Suppressor macrophage treated with lipopolysaccharide for 4 hours (primary cell): ENCODE measurements around the gene TRIM6.
"Not testable (repeated sequence)": the region's sequence is repeated elsewhere in the genome, so short reads cannot be mapped to it uniquely, and the experiment has no call there.

Experiments
- DNase-seq: peaks from one replicate; pipeline ENCODE4 v3.0.0-alpha.2; 2020

TRIM6 gene, protein sequence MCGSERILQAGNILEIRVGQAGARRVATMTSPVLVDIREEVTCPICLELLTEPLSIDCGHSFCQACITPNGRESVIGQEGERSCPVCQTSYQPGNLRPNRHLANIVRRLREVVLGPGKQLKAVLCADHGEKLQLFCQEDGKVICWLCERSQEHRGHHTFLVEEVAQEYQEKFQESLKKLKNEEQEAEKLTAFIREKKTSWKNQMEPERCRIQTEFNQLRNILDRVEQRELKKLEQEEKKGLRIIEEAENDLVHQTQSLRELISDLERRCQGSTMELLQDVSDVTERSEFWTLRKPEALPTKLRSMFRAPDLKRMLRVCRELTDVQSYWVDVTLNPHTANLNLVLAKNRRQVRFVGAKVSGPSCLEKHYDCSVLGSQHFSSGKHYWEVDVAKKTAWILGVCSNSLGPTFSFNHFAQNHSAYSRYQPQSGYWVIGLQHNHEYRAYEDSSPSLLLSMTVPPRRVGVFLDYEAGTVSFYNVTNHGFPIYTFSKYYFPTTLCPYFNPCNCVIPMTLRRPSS

DNA sequence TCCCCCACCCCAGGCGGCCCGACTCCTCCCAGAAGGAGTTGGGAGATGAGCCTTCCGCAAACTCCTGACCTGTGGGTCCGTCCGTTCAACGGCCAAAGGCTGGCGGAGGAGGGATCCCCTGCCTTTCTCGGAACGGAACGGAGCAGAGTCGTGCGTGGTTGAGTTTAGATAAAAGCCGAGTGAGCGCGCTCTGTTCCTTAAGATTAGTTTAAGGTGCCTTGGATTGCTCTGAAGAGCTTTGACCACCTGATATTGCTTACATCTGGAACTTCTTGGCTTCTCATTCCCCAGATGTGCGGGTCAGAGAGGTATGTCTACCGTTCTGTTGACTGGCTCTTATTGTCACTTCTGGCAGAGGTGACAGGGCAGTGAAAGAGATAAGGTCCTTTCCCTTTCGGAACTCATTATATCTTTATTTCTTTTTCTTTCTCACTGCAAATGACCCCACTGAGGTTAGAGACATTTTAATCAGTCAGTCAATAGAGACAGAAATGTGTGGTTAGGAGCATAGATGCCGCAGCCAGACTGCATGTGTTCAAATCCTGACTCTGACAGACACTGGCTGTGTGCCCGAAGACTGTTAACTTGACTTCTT, at the start of gene TRIM6:
TRIM6 (plus strand) TSS at position 31 of the 595 bp plus-strand sequence; CDS start at position 292, 261 bp downstream.
- peak; percentile 65 for DNase-seq

- DNase-seq: no peak
Measured at GRCh38 chr11:5547982-5548381, 48.5 kb upstream of the TRIM6 start.

DNA sequence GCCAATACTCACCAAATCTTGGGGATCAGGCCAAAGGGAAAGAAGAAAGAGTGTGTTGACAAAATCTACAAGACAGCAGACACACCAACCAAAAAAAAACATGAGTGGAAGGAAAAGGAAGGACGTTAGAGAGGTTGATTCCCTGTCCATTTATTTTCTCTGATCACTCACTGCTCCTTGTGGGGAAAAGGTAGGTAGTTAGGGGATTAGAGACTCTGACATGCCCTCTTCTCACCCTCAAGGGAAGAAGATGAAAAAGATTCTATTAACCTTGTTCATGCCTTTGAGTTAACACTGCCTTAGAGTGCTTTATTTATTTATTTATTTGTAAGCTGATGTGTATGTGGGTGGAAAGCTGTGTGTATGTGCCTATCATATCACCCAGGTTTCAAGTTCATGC, 48.0 kb upstream of the TRIM6 start, which contains the start of gene OR52H1:
OR52H1 (minus strand) TSS at position 101 of the 400 bp plus-strand sequence. CDS start 3,035 bp downstream, outside the sequence.
- DNase-seq: no peak

DNA sequence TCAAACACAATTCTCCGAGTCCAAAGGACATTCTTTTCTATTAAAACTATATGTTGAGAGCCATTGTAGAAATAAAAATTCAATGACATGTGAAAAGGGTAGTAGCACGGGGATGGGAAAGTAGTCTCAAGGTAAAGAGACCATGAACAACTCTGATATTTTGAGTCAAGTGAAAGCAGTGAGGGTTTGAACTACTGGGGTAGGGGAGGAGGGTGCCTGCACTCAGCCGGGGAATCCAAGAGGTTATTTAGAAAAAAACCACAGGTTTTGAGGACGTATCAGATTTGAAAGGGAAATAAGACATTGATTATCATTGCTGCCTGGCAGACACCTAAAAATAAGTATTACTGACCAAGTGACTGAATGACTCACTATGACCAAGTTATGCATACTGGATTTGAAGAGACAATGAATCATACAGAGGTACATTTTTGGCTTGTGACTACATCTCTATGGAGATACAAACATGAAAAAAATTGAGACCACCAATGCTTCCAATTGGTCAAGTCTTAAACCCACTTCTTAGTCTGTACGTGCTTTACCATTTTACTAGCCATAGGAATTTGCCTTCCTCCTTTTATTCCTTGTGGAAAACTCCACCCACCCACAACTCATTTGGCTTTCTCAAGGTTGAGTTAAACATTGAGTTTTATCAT, 45.9 kb upstream of the TRIM6 start:
- DNase-seq: no peak

DNA sequence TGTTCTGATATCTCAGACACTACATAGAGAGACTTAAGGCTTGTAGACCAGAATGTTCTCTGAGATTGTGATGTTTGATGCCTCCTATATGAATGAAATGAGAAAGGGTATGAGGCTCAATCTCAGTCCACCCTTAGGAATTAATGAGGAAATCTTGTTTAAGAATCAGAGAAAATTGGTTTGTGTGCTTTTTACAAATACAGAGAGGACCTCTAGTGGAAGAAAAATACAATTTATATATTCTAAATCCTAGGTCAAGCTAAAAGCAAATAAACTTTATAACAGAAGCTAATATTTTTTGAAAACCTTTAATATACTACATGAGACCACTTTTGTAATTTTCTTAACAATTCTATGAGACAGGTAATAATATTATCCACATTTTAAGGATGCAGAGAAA, 43.1 kb upstream of the TRIM6 start:
- DNase-seq: no peak

DNA sequence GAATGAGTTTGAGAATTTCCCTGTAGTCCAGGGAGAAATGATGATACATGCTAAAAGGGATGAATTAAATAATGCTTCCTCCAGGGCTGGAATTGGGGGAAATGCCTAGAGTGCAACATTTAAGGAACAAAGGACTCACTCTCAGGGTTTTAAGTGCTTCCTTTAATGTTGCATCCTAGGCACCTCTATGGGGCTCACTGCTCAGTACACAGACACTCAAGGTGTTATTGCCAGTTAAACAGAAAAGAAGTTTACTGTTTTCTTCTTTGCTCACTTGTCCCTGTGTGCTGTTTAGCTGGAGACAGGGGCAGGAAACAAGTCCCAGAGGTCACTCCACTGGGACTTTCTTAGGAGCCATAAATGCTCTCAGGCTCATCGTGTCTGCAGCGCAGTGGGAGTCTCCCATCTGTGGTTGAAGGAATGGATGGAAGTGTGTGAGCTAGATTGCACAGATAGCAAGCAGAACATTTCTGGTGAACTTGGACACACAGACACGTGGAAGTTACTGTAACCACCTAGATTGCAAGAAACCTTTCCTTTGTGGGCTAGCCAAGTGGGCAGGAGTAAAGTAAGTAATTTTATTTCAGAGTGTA, 39.7 kb upstream of the TRIM6 start:
- DNase-seq: no peak

DNA sequence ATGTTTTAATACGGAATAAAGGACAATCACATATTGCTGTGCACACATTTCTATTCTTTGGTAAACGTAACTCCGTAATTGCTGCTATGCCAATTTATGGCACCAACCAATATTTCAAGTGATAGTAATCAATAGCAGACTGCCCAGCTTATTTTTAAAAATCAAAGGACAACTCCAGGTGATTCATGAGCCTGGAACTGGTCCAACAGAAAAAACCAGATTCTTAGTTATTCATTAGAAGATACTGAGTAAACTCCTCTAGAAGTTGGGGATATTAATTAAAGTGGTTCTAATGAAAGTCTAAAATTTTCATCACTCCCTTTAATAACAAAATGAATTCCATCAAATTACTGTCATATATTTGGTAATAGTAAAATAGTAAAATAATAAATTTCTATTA, 38.7 kb upstream of the TRIM6 start:
- DNase-seq: no peak

DNA sequence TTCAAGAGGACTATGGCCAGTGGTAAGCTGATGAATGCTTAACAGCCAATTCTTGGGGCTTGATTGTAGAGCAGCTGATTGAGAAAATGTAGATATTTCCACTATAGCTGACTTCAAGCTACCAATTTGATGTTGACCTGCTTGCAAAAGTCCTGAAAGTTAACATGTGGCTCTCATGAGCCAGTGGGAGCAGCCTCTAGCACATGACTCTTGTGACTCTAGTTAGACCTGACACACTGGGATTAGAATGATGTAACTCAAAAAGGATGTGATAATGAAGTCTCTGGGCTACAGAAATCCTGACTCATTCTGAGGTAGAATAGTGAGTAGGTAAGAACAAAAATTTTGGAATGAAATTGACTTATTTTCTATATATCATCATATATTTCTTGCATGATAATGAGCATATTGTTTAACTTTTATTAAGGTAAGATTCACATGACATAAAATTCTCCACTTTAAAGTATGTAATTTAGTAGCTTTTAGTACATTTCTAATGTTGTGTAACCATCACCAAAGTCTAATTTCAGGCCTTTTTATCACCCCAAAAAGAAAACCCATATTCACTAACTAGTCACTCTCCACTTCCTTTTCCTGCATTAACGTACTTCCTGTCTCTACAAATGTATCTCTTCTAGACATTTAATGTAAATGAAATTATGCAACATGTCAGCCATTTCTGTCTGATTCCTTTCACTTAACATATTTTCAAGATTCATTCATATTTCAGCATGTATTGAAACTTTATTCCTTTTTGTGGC, 32.0 kb upstream of the TRIM6 start:
- no peak for DNase-seq

GRCh38 chr11:5574654-5575053, 21.8 kb upstream of the TRIM6 start:
- DNase-seq: no peak

DNA sequence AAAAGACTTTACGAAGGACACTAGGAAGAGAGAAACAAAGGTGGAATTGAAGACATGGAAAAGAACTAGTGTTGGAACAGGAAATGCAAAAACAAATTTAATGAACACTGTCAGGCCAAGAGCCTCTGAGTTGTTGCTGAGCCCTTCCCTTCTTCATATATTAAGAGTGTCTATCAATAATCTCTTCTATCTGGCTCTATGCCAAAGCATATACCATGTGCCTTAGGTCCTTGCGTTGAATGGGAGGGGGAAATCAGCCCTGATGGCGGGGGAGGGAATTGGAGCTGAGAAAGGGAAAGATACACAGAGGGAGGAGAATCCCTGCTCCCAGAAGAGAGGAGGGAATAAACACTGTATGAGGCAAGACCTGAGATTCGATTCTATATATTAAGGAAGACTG, 21.3 kb upstream of the TRIM6 start:
- no peak for DNase-seq

DNA sequence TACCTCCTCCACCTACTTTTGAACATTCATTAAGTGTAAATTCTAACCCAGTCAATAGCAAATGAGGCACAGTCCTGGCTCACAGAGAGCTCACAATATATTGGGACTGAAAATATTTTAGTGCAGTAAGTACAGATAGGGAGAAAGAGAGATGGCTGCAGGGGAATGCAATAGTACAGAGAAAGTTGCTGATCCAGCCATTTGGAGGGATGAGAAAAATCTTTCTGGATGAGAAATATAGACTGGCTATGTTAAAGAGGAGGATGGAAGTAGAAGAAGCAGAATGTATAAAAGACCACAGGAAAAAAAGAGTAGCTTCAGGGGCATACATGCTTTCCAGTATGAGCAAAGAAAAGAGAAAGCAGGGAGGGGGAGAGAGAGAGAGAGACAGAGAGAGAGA, 19.3 kb upstream of the TRIM6 start:
- no peak for DNase-seq

DNA sequence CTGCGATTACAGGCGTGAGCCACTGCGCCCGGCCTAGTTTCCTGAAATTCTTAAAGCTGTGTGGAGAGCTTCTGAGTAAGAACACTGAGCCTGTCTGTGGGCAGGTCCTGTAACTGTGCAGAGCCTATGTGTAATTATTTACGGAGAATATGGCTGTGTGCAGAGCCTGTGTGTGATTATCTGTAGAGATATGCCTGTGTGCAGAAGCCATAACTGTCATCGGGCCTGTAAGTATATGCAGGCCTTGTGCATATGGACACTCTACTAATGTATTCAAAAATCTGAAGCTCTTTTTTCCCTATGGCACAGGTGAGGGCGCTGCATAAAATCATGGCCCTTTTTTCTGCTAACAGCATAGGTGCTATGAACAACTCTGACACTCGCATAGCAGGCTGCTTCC, 15.9 kb upstream of the TRIM6 start, which contains the start of gene OR52B6:
OR52B6 (plus strand) TSS at position 301 of the 400 bp plus-strand sequence; CDS start at position 301, 0 bp downstream.
- no peak for DNase-seq

DNA sequence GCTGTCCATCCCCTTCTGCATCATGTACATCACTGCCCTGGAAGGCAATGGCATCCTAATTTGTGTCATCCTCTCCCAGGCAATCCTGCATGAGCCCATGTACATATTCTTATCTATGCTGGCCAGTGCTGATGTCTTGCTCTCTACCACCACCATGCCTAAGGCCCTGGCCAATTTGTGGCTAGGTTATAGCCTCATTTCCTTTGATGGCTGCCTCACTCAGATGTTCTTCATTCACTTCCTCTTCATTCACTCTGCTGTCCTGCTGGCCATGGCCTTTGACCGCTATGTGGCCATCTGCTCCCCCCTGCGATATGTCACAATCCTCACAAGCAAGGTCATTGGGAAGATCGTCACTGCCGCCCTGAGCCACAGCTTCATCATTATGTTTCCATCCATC, 15.4 kb upstream of the TRIM6 start:
- no peak for DNase-seq

GRCh38 chr11:5584458-5584857, 12.0 kb upstream of the TRIM6 start:
- not testable (repeated sequence) for DNase-seq

DNA sequence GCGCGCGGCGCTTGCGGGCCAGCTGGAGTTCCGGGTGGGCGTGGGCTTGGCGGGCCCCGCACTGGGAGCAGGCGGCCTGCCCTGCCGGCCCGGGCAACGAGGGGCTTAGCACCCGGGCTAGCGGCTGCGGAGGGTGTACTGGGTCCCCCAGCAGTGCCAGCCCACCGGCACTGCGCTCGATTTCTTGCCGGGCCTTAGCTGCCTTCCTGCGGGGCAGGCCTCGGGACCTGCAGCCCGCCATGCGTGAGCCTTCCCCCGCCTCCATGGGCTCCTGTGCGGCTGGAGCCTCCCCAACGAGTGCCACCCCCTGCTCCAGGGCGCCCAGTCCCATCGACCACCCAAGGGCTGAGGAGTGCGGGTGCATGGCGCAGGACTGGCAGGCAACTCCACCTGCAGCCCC, 6.5 kb upstream of the TRIM6 start:
- not testable (repeated sequence) for DNase-seq

- DNase-seq: no peak
Measured at GRCh38 chr11:5591613-5592012, 4.8 kb upstream of the TRIM6 start.

DNA sequence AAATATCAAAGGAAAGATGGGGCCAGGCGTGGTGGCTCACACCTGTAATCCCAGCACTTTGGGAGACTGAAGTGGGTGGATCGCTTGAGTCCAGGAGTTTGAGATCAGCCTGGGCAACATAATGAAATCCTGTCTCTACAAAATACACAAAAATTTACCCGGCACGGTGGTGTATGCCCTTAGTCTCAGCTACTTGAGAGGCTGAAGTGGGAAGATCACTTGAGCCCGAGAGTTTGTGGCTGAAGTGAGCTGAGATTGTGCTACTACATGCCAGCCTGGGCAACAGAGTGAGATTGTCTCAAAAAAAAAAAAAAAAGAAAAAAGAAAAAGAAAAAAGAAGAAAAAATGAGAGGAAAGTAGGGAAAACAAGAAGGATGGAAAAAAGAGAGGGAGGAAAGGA, 3.8 kb upstream of the TRIM6 start:
- no peak for DNase-seq

GRCh38 chr11:5593146-5593545, 3.3 kb upstream of the TRIM6 start:
- no peak for DNase-seq

- DNase-seq: no peak
Measured at GRCh38 chr11:5597953-5598352, 1.5 kb downstream of the TRIM6 start.

GRCh38 chr11:5600374-5600851, 4.0 kb downstream of the TRIM6 start:
- DNase-seq: peak; percentile 78

DNA sequence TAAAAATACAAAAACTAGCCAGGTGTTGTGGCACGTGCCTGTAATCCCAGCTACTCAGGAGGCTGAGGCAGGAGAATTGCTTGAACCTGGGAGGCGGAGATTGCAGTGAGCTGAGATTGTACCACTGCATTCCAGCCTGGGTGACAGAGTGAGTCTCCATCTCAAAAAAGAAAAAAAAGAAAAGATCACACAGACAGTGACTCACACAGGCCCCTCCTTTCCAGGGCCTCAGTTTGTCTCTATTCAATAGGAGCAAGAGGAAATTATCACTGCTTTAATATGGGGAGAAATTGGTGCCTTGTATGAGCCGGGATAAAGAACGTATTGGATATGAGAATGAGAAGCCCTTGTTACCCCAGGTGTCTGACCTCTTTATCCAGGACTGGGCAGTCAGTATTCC, 6.4 kb downstream of the TRIM6 start:
- DNase-seq: not testable (repeated sequence)

DNA sequence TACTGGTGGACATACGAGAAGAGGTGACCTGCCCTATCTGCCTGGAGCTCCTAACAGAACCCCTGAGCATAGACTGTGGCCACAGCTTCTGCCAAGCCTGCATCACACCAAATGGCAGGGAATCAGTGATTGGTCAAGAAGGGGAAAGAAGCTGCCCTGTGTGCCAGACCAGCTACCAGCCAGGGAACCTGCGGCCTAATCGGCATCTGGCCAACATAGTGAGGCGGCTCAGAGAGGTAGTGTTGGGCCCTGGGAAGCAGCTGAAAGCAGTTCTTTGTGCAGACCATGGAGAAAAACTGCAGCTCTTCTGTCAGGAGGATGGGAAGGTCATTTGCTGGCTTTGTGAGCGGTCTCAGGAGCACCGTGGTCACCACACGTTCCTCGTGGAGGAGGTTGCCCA, 6.9 kb downstream of the TRIM6 start:
- DNase-seq: no peak
